ENCODE measurements around the gene SMC3. TPM values are rescaled to one million over a fixed set of nuclear protein-coding genes. Genes with fewer than 3 reads are reported as not detected.
"Not testable (repeated sequence)": the region's sequence is repeated elsewhere in the genome, so short reads cannot be mapped to it uniquely, and the experiment has no call there.

The SMC3 gene
- total RNA-seq, 1 donor from 2014 or later, result 8.5 TPM

DNA sequence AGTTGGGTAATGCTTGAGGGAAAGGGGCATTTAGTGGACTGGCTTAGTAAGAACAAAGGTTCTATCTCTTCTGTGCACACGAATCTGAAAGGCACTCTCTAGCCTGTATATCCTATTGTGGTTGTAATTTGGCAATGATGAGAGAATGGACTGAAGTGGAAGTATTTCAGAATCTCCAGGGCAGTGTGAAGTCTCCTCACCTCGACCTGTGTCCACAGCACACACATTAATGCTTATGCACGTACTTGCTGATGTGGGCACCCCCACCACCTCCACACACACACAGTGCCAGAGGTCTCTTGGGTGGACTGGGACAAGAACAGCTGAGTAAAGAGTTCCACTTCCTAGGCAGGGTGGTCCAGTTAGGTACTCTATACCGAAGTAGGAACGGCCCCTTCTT, 6.9 kb downstream of the SMC3 start:
- DNase-seq (ENCODE audit: low spot score) (no peak), ATAC-seq (peak; percentile 19)

DNA sequence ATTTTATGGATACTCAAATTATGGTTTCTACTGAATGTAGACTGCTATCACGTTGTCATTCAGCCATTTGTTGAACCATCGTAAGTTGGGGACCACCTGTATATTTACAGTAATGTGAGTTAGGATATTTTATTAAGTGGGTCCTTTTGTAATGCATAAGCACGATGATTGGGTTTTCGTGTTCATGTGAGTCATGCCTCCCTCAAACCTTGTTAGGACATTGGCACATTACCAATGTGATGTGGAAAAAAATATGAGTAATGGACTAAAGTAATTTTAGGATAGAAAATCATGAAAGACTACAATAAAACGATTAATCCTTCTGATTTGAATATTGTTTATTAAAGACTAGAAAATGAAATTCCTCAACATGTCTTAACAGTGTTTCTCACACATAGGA, 8.7 kb downstream of the SMC3 start:
- no peak for DNase-seq (ENCODE audit: low spot score)
- no peak for ATAC-seq

DNA sequence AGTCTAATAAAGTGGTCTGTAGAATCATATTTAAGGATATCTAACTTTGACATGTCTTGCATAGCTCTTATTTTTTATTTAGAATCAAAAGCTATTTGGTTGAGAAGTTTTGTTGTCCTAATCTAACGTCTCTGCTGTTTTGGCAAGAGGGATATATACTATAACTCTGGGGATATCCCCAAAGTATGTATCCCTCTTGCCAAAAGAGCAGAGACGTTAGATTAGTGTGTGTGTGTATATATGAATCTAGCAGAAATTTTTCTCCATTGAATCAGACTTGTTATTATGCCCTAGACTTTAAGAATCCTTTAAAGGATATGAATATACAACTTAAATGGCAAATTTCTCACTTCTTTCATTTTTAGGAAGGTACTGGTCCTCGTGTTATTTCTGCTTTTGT, 9.6 kb downstream of the SMC3 start:
- DNase-seq (ENCODE audit: low spot score) (no peak), ATAC-seq (no peak)

DNA sequence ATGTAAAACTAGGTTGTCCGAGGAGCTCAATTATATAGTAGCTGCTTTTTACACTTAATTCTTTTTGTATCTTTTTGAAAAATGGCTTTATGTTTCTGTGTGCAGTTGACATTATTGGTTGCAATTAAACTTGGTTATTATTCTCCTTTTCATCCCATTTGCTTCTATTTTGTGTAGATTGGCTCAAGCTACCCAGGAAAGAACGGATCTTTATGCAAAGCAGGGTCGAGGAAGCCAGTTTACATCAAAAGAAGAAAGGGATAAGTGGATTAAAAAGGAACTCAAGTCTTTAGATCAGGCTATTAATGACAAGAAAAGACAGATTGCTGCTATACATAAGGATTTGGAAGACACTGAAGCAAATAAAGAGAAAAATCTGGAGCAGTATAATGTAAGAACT, 16.5 kb downstream of the SMC3 start:
- ATAC-seq (no peak), DNase-seq (ENCODE audit: low spot score) (no peak)

DNA sequence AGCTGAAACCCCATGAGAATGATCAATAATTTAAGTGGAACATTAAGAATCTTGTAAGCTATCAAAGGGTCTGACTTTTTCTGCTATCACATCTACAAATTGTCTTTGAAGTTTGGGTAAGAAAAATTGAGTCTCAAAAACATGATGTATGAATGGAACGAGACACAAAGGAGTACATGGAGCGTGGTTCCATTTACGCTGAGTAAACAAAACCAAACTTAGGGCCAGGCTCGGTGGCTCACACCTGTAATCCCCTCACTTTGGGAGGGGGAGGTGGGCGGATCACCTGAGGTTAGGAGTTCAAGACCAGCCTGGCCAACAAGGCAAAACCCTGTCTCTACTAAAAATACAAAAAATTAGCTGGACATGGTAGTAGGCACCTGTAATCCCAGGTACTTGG, 24.3 kb downstream of the SMC3 start:
- ATAC-seq, result no peak
- DNase-seq (ENCODE audit: low spot score), result no peak

DNA sequence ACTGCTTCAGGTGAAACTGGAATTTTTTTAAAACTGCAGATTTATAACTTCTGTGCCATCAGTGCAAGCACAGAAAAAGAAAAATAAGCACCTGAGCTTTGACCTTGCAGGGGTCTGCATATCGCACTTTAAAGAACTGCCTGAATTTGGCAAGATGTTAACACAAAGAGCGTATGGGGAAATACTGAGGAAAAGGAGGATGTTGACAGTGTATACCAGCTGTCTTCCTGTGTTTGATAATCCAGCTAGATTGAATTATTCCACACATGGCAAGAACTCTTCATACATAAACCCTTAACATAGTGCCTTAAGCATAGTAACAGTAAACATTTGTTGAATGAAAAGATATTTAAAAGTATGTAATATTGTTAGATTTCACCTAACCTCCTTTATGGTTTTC, 30.0 kb downstream of the SMC3 start:
- DNase-seq (ENCODE audit: low spot score) (no peak), ATAC-seq (no peak)

DNA sequence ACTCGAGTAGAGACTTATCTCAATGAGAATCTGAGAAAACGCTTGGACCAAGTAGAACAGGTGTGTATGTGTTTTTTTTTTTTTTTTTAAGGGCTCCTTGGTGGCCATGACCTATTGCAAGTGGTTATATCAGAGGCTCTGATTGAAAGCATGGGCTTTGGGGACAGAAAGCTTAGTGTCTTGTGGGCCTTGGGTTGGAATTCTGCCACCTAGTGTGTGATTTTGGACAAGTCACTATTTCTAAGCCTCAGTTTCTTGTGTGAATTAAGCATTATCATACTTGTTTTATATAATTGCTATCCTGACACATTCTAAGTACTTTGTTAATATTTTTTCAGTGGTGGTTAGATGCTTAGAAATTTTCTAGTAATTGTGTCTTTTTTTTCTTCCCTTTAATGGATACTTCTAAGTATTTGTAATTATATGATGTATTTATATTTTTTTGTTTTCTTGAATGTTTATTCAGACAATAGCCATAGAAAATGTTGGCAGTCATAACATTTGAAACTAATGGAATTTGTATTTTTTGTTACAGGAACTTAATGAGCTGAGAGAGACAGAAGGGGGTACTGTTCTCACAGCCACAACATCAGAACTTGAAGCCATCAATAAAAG, 33.1 kb downstream of the SMC3 start:
- DNase-seq (ENCODE audit: low spot score) (no peak), ATAC-seq (peak; percentile 60)

DNA sequence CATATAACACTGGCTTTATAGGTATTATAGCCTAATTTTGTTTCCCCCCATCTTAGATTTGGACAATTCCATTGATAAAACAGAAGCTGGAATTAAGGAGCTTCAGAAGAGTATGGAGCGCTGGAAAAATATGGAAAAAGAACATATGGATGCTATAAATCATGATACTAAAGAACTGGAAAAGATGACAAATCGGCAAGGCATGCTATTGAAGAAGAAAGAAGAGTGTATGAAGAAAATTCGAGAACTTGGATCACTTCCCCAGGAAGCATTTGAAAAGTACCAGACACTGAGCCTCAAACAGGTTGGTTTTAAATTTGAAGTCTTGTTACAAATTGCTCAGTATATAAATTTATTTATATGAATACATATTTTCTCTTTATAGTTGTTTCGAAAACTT, 34.1 kb downstream of the SMC3 start:
- ATAC-seq, result no peak

DNA sequence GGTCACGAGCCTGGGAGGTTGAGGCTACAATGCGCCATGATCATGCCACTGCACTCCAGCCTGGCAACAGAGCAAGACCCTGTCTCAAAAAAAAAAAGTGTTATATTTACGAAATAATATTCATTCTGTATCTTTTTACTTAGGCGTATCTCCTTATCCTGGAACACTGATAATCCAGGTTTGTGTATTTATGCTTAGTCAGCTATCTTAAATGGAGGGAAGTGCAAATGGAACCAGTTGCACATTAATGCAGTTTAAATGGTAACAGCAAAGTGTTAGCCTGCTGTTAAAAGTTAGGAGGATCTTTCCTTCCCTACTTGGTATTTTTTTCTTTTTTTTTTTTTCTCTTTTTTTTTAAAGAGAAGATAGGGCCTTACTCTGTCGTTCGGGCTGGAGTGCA, 40.6 kb downstream of the SMC3 start:
- DNase-seq (ENCODE audit: low spot score) (no peak), ATAC-seq (no peak)

More for the DNA sequence above, 34.1 kb downstream of the SMC3 start:
- DNase-seq (ENCODE audit: low spot score), result no peak

DNA sequence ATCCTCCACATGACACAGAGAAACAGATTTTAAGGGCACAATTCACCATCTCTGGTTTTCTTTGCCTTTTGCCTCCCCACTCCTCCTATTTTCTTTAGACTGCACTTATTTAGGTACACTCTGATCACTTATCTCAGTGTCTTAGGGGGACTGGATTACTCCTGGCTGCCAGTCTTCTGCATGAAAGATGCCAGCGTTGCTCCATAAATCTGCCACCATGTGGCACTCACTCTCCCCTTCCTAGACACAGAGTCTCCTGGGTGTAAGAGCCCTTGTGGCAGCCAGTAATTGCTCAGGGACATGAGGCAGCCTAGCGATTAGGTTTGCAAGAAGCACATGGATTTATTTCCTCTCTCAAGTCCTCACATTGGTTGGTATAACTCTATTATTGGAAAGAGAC, 42.1 kb downstream of the SMC3 start:
- ATAC-seq, result peak; percentile 62
- no peak for DNase-seq (ENCODE audit: low spot score)

DNA sequence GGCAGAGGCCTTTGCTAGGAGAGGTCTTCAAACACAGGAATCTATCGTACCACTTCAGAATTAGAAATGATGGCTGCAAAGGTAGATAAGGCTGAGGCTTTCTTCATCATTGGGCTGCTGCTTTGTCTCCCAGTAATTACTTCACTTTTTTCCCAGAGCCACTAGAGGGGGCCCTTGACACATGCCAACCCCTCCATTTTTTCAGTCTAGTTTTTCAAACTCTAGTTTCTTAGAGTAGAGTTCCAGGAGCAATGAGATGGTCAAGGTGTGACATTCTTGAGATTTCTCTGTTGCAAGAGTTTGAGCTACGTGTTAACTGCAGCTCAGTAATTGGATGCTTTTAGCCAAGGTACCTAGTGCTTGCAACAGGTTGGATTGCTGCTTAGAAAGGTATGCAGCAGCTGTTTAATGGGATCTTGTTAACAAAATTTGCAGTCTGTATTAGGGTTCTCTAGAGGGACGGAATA, 42.8 kb downstream of the SMC3 start:
- peak; percentile 94 for ATAC-seq
- no peak for DNase-seq (ENCODE audit: low spot score)

DNA sequence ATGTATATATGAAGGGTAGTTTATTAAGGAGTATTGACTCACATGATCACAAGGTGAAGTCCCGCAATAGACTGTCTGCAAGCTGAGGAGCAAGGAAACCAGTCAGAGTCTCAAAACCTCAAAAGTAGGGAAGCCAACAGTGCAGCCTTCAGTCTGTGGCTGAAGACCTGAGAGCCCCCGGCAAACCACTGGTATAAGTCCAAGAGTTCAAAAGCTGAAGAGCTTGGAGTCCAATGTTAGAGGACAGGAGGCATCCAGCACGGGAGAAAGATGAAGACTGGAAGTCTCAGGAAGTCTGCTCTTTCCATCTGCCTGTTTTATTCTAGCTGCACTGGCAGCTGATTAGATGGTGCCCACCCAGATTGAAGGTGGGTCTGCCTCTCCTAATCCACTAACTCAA, 43.3 kb downstream of the SMC3 start:
- ATAC-seq; DNase-seq (ENCODE audit: low spot score): not testable (repeated sequence)

DNA sequence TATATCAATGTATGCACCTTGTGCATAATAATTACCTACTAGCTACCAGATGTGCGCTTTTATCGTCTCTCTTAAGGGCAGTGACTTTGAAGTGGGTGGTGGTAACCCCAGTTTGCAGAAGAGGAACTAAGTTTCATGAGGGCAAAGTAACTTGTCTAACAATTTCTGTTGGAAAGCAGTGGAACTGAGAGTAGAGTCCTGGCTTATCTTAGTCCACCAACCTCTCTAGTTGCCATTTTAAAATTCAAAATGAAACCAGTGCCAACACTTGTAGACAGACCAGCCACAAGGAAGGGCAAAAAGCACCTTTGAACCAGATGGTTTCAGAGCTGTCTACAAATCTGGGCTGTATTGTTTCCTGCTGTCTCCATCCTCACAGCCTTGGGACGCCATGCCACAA, 44.6 kb downstream of the SMC3 start:
- no peak for DNase-seq (ENCODE audit: low spot score)
- ATAC-seq, result no peak

DNA sequence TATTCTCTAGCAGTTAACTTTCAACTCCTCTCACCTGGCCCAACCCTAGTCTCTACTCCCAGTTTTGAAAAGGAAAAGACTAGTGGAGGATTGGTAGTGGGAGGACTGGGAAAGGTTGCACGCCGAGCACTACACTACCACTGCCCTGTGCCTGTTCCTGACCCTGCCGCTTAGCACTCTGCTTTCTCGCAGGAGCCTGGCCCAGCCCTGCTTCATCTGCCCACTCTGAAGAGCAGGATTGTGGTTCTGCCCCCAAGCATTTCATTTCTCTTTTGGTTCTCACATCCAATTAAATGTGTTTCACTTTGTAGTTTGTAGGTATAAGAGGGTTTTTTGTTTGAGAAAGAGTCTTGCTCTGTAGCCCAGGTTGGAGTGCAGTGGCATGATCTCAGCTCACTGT, 45.1 kb downstream of the SMC3 start:
- no peak for DNase-seq (ENCODE audit: low spot score)
- no peak for ATAC-seq

DNA sequence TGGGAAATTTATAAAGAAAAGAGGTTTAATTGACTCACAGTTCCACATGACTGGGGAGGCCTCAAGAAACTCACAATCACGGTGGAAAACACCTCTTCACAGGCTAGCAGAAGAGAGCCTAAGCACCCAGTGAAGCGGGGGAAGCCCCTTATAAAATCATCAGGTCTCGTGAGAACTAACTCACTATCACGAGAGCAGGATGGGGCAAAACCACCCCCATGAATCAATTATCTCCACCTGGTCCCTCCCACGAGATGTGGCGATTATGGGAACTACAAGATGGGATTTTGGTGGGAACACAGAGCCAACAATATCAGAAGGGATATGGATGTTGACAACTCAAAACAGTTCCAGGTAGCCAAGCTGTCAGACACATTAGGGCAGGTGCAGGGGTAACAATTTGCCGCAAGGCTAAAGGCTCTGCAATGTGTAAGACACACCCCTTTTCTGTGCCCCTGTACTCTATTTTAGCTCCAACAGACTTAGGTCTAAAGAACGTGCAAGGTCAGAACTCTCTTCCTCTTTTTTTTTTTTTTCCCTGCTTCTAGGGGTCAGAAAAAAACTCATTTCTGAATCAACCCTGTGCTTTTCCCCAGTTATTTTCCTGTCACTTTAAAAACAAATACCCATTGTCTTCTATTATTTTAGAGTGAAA, 46.0 kb downstream of the SMC3 start:
- ATAC-seq (no peak), DNase-seq (ENCODE audit: low spot score) (no peak)

DNA sequence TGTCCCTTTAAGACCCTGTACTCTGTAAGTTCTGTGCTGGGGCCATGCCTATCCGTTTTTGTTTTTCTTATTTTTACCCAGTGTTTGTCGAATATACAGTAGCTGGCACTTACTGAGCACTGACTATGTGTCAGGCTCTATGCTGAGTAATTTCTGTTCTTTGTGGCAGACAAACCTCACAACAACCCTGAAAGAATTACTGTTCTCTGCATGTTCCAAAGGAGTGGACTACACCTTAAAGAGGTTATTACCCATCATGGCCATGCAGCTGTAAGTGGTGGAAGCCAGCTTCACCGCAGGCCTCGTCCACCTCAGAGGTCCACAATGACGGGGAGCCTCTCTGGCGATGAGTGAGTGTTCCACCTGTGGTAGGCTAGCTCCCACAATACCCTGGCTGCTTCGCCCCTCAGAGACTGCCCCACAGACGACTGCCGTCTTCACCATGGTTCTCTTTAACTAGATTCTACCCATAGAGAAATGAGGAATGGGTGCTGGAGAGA, 46.6 kb downstream of the SMC3 start:
- ATAC-seq, result no peak

DNA sequence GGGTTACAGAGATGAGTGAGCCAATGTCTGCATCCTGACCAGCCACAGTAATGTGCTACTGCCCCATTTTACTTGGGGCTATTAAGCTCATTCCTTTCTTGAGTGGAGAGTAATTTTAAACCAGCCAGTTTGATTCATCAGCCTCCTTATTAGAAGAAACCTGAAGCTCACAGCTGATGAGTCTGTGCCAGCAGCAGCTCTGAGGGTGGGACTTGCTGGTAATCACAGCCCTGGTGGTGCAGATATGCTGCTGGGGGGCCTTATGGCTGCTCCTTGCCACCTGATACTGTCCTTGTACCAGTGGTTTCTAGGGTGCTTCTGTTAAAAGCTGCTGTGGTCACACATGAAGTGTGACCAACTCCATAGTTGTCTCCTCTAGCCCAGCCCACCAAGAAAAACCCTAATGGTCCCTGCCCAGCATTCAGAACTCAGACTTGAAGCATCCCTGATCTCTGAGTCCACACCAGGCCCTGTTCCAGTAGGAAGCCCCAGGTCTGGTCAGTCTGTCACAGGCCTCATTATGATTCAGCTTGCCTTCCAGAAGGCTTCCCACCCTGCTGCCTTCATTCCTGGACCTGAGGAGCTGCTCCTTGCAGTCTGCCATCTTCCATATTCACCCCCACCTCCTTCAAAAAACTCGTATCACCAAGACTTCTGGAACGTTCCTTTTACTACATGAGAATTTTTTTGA, 47.7 kb downstream of the SMC3 start:
- no peak for ATAC-seq
- DNase-seq (ENCODE audit: low spot score), result no peak

More for the DNA sequence above, 46.6 kb downstream of the SMC3 start:
- DNase-seq (ENCODE audit: low spot score), result no peak

DNA sequence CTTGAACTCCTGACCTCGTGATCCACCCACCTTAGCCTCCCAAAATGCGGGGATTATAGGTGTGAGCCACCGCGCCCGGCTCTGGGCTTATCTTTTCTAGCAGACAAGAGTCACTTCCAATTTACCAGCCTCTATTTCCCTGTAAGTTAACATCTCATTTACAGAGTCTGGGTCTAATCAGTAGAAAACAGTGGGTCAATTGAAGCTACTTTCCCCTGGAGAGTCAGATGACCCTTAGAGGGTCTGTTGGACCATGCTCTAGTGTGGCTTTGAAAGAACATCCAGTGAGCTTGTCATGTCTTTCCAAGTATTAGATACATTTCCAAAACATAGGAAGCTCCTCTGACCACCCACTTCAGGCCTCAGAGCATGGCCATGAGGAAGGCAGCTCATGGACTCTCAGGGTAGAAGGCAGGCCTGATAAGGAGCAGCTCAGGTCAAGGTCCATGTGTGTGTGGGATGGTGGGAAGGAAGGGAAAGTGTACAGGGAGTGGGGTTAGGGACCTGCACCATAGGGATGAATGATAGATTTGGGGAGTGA, 49.1 kb downstream of the SMC3 start:
- ATAC-seq, result no peak
- no peak for DNase-seq (ENCODE audit: low spot score)

DNA sequence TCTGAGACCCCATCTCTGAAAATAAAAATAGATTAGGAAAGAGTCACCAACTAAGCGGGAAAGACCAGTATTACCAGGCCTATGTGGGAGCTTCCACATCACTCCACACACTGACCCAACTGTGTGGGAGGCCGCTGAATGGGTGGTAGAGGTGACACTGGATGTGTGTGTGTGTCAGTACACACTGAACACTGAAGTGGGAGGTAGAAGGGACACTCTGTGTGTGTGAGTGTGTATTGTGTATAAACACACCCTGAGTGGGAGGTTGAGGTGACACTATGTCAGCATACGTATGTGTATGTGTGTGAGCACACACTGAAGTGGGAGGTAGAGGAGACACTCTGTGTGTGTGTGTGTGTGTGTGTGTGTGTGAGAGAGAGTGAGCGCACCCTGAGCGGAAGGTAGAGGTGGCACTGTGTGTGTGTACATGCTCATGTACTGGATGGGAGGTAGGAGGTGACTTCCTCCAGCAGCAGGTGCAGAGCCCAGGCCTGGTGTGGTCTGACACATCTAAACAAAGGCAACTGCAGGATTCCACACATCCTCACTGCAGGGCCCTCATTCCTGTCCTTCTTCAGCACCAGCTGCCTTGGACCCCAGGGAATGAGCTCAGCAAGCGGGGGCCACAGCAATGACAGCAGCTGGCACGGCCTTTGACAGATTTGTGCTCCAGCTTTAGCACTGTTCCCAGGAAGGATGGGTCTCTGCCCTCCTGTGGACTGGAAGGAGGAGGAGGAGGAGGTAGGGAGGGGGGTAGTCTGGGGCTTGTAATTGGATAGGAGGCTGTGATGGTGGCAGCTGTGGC, 50.1 kb downstream of the SMC3 start:
- DNase-seq (ENCODE audit: low spot score) (no peak), ATAC-seq (no peak)

DNA sequence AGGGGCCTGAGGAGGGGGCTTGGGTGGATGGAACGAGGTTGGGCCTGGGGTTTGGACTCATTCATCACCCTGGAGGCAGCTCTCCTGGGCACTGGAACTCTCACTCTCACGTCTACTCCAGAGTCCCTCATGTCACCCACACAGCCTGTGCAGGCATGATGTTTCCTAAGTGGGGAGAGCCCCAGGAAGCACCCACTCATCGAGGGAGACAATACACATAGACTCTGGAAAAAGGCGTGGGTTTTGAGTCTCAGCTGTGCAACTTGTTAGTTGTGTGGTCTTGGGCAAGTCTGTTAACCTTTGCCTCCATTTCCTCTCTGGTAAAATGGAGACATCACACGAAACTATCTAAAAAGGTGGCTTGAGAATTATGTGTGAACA, 50.7 kb downstream of the SMC3 start:
- DNase-seq (ENCODE audit: low spot score) (no peak), ATAC-seq (no peak)
